LoVo (cell line): ENCODE measurements around the gene KMT2D.

Source experiments
- DNase-seq: peaks from one replicate; pipeline ENCODE4 v3.0.0-alpha.2; 2016; ENCODE audit warnings: low spot score

The KMT2D gene

GRCh38 chr12:49051777-49052438 lies 8.7 kb downstream of the KMT2D start:
- no peak for DNase-seq

GRCh38 chr12:49051373-49051764 lies 9.2 kb downstream of the KMT2D start:
- no peak for DNase-seq

- no peak for DNase-seq
Observed at GRCh38 chr12:49050507-49051372, 9.9 kb downstream of the KMT2D start.

- DNase-seq, result no peak
Observed at GRCh38 chr12:49049566-49050224, 10.9 kb downstream of the KMT2D start.

- no peak for DNase-seq
Observed at GRCh38 chr12:49048953-49049352, 11.6 kb downstream of the KMT2D start.

- DNase-seq, result no peak
Observed at GRCh38 chr12:49046129-49046895, 14.3 kb downstream of the KMT2D start.

GRCh38 chr12:49044660-49045059 lies 15.9 kb downstream of the KMT2D start:
- DNase-seq, result no peak

GRCh38 chr12:49043856-49044258 lies 16.7 kb downstream of the KMT2D start:
- DNase-seq, result no peak

- DNase-seq, result no peak
Observed at GRCh38 chr12:49043241-49043640, 17.4 kb downstream of the KMT2D start.

- DNase-seq, result no peak
Observed at GRCh38 chr12:49041881-49042484, 18.6 kb downstream of the KMT2D start.

- no peak for DNase-seq
Observed at GRCh38 chr12:49041036-49041880, 19.3 kb downstream of the KMT2D start.

GRCh38 chr12:49040364-49040855 lies 20.2 kb downstream of the KMT2D start:
- DNase-seq, result no peak

- DNase-seq, result no peak
Observed at GRCh38 chr12:49039421-49040363, 20.9 kb downstream of the KMT2D start.

- no peak for DNase-seq
Observed at GRCh38 chr12:49038291-49038955, 22.2 kb downstream of the KMT2D start.

GRCh38 chr12:49037947-49038237 lies 22.7 kb downstream of the KMT2D start:
- DNase-seq, result no peak

GRCh38 chr12:49037111-49037946 lies 23.3 kb downstream of the KMT2D start:
- DNase-seq, result no peak

GRCh38 chr12:49036029-49036428 lies 24.6 kb downstream of the KMT2D start:
- no peak for DNase-seq

- no peak for DNase-seq
Observed at GRCh38 chr12:49034286-49034622, 26.3 kb downstream of the KMT2D start.
